ENCODE results near the gene TSPAN32.
"Not testable (repeated sequence)": the region's sequence is repeated elsewhere in the genome, so short reads cannot be mapped to it uniquely, and the experiment has no call there.

The TSPAN32 gene

DNA sequence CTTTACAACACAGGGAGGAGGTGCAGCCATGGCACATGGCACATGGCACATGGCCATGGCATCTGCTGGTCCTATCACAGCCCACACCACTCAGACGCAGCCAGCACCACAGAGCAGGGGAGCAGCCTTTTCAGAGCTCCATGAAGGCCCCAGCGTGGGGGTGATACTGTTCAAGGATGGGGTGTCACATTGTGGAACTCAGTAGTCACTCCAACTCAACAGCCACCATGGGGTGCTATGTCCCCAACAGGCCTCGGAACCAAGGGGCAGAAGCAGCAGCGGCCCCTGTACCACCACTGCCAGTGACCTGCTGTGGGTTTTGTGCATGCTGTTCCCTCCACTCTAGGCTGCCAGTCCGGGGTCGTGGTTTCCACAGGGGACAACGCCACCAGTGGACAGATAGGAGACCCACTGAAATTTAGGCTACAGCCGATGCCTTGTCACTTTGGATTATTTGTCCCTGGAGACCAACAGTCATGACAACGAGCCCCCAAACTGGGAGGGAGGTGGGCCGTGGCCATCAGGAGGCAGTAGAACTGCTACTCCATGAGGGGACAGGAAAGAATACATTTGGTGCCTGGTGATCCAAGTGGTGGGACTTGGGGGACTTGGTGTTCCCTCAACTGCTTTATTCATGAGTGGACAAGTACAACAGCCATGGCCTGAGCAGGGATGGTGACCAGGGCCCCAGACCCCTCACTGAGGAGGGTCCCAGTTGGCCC is 44.9 kb downstream of the TSPAN32 start:
- DNase-seq, result no peak

DNA sequence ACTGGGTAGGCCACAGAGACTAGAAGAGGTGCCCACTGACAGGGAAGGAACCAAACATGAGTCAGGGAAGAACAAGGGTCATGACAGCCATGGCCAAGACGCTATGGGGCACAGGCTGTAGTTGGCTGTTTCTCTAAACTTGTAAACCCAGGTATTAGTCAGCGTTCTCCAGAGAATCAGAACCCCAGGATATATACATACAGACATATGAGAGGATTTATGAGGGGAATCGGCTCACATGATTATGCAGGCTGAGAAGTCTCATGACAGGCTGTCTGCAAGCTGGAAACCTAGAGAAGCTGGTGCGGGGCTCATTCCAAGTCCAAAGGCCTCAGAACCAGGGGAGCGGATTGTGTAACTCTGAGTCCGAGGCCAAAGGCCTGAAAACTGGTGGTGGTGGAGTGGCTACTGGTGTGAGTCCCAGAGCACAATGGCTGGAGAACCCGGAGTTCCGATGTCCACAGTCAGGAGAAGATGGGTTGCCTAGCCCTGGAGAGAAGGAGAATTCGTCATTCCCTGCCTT is 45.6 kb downstream of the TSPAN32 start:
- no peak for DNase-seq

DNA sequence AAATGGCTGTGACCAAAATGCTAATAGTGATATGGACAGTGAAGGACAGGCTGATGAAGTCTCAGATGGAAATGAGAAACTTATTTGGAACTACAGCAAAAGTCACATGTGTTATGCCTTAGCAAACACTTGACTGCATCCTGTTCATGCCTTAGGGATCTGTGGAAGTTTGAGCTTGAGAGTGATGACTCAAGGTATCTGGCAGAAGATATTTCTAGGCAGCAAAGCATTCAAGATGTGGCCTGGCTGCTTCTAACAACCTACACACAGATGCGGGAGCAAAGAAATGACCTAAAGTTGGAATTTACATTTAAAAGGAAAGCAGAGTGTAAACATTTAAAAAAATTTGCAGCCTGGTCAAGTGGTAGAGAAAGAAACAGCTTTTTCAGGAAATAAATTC is 47.2 kb downstream of the TSPAN32 start:
- no peak for DNase-seq

DNA sequence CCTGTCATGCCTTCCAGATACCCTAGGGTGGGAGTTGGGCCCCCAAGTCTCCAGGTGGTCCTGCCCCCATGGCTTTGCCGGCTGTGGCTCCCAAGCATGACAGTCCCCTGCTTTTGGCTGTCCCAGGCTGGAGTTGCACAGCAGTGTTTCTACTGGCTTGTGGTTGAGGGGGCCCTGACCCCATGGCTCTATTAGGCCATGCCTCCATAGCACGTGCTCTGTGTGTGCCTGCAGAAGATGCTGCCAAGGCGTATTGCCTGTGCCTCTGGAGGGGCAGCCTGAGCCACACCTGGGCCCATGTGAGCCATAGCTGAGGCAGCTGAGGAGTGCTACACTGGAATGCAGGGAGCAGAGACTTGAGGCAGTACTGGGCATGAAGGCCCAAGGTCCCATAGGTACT is 49.9 kb downstream of the TSPAN32 start:
- no peak for DNase-seq

DNA sequence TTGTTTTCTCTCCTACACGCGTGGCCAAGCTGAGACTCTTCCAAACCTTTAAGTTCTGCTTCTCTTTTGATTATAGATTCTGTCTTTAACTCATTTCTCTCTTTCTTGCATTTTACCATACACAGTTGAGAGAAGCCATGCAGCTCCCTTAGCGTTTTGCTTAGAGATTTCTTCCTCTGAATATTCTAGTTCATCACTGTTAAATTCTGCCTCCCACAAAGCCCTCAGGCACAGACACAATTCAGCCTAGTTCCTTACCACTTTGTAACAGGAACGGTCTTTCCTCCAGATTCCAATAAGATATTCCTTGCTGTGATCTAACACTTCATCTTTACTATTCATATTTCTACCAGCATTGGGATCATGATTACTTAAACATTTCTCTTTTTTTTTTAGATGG is 50.6 kb downstream of the TSPAN32 start:
- no peak for DNase-seq

DNA sequence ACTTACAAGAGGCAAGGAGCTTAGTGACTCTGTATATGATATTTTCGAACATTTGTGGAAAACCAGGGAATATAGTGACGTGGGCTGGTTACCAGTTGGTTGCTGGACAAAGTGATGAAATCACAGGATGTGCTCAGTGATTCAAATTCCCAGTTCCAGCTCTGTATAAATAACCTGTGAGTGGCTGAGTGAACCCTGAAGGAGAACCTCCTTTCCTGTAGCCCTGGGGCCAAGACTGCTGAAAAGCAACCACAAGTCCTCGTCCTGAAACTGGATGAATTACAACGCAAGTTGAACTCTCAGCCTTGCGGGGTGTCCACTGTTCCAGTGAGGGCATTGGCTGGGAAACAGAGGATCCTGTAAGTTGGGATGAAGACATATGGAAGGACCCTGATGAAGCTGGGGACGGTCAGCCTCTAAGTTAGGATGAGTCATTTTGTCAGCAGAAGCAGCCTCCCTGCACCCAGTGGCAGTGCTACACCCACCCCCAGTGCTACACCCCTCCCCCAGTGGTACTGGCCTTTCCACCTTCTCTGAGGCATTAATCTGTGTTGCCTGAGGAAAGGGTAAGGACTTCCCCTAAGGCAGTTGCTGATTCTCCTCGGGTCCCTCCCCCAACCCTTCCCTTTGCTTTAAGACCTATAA is 53.3 kb downstream of the TSPAN32 start:
- DNase-seq, result no peak

DNA sequence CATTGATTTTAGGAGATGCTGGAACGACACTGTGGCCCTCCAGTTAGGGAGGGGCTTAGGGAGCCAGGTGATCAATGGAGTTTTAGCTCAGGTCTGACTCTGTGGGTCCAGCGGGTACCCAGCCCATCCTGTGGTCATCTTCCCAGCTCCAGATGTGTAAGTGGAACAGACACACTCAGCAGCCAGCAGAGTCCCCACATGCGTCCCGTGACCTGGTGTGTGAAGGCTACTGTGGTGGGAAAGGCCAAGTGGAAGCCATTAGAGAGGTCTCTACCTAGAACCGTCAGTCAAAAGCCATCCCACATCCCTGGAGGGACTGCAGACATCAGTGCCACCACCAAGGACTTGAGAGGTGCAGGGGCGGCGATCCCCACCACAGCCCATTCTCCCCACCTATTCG is 55.4 kb downstream of the TSPAN32 start:
- DNase-seq, result no peak

DNA sequence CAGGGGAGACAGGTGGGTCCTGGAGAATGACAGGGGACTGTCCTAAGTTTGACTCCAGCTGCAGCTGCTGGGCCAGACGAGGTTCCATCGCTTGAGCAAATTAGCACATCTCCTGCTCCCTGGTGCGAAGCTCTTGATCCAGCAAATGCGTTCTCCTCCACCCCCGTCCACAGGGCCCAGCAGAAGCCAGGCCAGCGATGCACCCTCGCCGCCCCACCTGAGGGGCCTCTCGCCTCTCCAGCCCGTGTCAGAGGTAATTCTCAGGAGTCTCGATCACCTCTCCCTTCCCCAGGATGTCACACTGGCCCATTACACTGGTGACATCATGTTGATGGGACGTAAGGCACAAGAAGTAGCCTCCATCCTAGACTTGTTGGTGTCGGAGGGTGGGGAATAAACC is 55.8 kb downstream of the TSPAN32 start:
- not testable (repeated sequence) for DNase-seq

DNA sequence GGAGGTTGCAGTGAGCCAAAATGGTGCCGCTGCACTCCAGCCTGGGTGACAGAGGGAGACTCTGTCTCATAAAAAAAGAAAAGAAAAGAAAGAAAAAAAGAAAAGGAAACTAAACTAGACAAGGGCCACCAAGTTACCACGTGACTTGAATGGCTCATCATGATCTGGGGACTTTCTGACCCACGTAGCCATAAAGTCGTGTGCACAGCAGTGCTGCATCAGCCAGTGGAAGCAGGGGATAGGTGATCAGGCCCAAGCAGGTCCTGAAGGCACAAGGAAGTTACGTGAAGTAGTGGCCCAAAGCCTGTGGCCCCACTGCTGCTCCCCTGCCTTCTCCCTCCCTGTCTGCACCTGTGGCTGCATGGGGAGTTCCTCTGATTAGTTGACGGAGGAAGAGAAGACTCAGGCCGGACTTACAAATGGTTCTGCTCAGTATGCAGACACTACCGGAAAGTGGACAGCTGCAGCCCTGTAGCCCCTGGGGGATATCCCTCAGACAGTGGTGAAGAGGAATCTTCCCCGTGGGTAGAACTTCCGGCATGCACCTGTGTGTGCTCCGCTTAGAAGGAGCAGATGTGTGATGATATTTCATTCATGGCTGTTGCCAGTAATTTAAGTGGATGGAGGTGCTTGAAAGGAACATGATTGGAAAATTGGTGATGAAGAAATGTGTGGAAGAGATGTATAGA is 57.1 kb downstream of the TSPAN32 start:
- DNase-seq, result no peak

DNA sequence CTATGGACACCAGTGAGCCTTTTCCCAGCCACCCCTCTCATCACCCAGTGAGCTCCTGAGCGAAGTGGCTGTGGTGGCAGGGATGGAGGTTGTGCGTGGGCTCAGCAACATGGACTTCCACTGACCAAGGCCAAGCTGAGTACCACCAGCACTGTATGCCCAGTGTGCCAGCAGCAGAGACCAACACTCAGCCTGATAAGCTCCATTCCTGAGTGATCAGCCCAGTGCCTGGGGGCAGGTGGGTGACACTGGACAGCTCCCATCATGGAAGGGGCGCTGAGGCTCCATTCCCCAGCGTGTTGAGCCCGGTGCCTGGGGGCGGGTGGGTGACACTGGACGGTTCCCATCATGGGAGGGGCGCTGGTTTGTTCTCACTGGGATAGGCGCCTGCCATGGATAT is 57.7 kb downstream of the TSPAN32 start:
- no peak for DNase-seq

DNA sequence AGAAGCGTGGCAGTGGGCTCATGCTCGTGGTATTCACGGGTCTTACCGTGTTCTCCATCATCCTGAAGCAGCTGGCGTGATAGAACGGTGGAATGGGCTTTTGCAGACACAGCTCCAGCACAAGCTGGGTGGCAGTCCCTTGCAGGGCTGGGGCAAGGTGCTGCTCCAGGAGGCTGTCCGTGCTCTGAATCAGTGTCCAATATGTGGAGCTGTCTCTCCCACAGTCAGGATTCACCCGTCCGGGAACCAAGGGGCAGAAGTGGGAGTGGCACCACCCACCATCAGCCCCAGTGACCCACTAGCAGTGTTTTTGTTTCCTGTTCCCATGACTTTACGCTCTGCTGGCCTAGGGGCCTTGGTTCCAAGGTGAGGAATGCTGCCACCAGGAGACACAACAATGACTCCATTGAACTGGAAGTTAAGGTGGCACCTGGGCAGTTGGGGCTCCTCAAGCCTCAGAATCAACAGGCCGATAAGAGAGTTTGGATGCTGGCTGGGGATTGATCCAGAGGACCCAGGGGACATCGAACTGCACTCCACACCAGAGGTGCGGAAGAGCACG is 58.3 kb downstream of the TSPAN32 start:
- no peak for DNase-seq

DNA sequence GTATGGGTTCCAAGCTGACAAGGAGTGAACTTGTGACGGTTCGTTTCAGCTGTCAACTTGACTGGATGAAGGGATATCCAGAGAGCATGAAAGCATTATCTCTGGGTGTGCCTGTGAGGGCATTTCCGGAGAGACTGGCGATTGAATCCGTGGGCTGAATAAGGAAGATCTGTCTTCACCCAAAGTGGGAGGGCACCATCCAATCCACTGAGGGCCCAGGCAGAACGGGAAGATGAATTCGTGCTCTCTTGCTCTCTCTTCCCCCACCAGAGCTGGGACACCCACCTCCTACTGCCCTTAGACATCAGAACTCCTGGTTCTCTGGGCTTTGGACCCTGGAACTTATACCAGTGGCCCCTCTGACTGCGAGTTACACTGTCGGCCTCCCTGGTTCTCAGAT is 59.8 kb downstream of the TSPAN32 start:
- no peak for DNase-seq

DNA sequence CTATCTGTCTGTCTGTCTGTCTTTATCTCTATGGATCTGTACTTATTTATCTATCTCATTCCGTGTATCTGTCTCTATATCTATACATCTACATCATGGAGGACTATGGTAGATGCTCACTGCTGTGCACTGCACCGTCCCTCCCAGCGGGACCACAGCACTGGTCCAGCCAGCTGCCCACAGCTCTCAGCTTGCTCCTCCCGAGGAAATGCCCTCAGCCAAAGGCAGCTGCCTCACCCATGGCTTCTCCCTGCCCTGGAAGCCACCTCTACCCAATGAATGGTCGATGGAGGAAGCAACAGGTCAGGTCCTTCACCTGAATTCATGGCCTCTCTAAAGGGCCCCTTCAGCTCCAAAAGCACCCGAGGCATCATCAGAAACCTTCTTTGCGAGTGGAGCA is 60.6 kb downstream of the TSPAN32 start:
- no peak for DNase-seq

DNA sequence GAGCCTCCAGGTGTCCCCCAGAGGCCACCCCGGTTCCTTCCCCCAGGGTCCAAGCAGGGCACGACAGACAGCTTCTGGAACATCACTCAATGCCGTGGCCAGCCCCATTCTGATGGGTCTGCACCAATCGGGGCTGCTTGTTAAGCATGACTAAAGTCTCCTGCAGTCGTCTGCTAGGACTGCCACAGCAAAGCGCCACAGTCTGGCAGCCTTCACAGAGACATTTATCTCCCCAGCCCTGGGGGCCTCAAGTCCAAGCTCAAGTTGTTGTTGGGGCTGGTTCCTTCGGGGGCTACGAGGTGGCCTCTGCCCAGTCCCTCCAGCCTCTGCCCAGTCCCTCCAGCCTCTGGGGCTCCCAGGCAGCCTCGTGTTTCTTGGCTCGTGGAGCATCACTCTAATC is 61.3 kb downstream of the TSPAN32 start:
- no peak for DNase-seq

DNA sequence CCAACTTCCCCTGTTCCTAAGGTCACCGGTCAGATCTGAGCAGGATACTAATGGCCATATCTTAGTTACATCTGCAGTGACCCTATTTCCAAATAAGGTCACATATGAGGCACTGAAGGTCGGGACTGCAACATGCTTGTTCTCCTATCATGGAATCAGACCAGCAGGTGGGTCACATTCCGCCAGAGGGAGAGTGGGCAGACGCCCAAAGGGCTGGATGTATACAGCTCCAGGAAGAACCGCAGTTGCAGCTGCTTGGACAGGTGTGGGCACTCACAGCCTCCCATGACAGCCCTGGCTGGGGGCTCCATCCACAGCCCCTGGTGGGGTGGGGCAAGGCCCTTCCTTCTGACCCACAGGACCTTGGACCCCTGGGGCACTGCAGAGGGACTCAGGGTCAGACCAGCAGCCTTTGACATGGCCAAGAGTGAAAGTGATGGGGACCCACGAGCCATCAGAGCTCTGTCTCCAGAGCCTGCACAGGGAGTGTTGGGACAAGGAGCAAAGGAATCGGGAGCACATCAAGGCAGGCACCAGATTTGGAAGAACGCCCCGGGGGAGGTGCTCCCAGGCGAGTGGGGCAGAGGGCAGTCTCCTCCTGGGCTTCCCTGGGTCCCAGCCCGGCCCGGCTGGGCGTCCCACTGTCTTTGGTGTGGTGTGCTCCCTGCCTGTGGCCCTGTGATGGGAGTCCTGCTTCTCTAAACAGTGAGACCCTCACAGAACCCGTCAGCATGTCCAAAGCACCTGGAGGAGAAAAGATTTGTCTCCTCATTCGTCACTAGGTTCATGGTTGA is 62.0 kb downstream of the TSPAN32 start:
- no peak for DNase-seq

DNA sequence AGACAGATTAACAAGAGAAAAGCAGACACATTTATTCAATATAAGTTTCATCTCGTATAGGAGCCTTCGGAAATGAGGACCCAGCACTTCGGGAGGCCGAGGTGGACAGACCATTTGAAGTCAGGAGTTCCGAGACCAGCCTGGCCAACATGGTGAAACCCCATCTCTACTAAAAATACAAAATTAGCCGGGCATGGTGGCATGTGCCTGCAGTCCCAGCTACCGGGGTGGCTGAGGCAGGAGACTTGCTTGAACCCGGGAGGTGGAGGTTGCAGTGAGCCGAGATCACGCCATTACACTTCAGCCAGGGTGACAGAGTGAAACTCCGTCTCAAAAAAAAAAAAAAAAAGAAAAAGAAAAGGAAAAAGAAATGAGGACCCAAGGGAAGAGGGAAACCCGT is 62.6 kb downstream of the TSPAN32 start:
- DNase-seq, result not testable (repeated sequence)

DNA sequence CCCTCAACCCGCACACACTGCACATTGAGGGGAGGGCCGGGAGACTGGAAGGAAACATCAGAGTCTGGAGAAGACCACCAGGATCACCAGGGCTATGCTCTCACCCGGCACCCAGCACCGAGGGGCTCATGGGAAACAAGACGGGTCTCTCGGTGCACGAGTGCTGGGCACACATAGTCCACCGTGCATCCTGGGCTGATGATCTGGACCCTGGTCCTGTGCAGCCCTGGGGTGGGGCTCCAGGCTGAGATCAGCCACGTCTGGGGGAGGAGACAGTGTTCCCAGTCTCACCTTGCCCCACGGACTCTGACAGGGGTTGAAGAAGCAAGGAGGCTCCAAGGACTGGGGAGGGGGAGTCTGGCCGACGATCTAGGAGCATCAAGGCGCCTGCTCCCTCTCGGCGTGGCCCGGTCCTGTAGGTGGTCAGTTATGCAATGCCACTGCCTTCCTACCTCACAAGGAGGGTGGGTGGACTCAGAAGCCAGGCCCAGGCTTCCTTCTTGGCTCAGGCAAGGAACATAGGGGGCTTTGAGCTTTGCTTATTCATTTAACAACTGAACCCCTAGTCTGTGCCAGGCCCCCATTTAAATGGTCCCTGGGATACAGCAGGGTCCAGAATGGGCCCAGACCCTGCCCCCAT is 63.9 kb downstream of the TSPAN32 start:
- DNase-seq, result no peak

DNA sequence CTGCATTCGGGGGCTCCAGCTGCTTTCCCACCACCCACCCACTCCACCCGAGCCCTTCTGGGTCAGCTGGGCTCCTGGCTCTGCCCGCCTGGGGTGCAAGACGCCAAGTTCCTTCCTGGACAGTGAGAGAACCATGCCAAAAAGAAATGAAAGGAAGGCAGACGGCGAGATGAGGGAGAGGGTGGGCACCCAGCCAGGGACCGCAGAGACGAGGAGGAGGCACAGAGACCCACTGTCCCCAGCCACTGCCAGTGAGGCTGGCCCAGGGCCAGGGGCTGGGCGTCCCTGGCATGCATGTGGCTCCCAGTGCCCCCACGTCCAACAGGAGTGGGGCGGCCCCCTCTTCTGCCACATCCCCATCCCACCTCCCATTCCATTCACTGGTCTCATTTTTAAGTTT is 64.5 kb downstream of the TSPAN32 start:
- peak; percentile 33 for DNase-seq

DNA sequence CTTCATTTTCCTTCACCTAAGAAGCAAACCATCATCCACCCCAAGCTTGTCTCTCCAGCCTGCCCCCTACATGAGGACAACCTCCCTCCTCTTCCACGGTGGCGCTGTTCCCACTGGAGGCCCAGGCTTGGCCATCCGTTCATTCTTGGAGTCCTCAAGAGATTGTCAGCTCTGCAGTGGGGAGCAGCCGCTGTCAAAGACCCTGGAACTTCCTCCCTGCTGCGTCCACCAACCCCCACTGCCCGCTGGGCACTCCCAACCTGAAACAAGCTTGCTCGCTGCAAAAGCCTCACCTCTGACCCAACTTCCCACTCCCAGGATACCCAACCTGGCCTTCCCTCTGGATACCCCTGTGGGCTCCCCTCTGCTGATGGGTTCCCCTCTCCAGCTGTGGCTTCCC is 64.9 kb downstream of the TSPAN32 start:
- no peak for DNase-seq

DNA sequence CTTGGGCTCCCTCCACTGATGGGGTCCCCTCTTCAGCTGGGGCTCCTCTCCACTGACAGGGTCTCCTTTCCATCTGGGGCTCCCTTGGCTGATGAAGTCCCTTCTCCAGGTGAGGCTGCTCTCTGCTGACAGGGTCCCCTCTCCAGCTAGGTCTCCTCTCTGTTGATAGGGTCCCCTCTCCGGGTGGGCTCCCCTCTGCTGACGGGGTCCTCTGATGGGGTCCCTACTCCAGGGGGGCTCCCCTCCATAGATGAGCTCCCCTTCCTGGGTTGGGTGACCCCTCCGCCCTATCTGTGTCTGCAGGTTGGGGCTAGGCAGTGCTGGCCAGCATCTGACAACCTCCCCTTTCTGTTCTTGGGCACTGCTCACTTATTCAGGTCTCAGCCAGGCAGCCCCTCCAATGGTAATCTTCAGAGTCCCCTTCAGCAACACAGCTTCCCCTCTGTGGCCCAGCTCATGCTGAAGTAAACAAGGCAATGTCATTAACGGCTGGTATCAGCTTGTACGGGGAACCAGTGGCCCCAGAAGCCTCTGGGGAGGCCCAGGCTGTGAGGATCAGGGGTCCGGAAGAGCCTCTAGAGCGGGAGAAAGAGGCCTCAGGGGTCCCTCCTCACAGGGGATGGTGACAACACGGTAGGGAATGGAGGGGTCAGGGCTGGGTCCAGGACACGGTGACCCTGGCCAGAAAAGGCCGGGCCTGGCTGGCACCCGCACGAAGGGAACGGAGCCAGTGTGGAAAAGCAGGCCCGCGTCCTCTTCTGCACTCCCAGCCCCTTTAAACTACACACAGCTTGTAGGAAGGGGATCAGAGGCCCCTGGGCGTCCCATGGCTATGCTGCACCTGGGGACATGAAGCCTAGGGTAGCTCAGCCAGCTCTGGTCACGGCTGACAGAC is 65.7 kb downstream of the TSPAN32 start:
- no peak for DNase-seq
